Bronchial epithelial cell (primary cell): ENCODE measurements around the gene VDR. TPM values are rescaled to one million over a fixed set of nuclear protein-coding genes. Genes with fewer than 3 reads are reported as not detected.
A peak's percentile ranks its signal among the peaks of the same experiment; 100 is the strongest.

Source experiments
- DNase-seq: peaks from one replicate; pipeline ENCODE4 v3.0.0-alpha.2; 2010; ENCODE audit warnings: low read depth
- FAIRE-seq: peaks from 2 replicates; lab custom pipeline; 2011; peaks lifted over from hg19 to GRCh38; lab: Jason Lieb, UNC
- H3K27me3 ChIP-seq: 2 replicates; pipeline ENCODE4 v1.5.1; 2011; ENCODE audit warnings: low read length; ENCODE audit not compliant: control insufficient read depth, insufficient read depth
- H3K36me3 ChIP-seq: 2 replicates; pipeline ENCODE4 v1.5.1; 2011; ENCODE audit warnings: low read length; ENCODE audit not compliant: control insufficient read depth, insufficient read depth
- H3K4me3 ChIP-seq: 2 replicates; pipeline ENCODE4 v1.5.1; 2011; ENCODE audit warnings: mild to moderate bottlenecking, low read depth, low read length, control low read depth
- total RNA-seq: library from RNA; depleted of rRNA; stranded (reverse); fragments of >200 nt; gene quantifications from 2 replicates; pipeline ENCODE4 v1.2.1, GENCODE V29; 2014
- TF ChIP-seq, protein P1 (sequence below): IDR thresholded peaks from 2 replicates; pipeline ENCODE4 v1.5.1; 2011; ENCODE audit warnings: mild to moderate bottlenecking, moderate library complexity, low read length, control low read depth, inconsistent platforms; ENCODE audit not compliant: insufficient read depth, severe bottlenecking

VDR gene
- total RNA-seq, 1 donor from 2014 or later: 3.4 TPM

GRCh38 chr12:47920913-47921312 lies 16.1 kb upstream of the VDR start:
- FAIRE-seq (no peak), DNase-seq (no peak)
- H3K4me3 ChIP-seq: no peak overlapping the region
- no peaks in the 10 kb centered on the region for H3K36me3 ChIP-seq
- TF ChIP-seq, protein P1, sequence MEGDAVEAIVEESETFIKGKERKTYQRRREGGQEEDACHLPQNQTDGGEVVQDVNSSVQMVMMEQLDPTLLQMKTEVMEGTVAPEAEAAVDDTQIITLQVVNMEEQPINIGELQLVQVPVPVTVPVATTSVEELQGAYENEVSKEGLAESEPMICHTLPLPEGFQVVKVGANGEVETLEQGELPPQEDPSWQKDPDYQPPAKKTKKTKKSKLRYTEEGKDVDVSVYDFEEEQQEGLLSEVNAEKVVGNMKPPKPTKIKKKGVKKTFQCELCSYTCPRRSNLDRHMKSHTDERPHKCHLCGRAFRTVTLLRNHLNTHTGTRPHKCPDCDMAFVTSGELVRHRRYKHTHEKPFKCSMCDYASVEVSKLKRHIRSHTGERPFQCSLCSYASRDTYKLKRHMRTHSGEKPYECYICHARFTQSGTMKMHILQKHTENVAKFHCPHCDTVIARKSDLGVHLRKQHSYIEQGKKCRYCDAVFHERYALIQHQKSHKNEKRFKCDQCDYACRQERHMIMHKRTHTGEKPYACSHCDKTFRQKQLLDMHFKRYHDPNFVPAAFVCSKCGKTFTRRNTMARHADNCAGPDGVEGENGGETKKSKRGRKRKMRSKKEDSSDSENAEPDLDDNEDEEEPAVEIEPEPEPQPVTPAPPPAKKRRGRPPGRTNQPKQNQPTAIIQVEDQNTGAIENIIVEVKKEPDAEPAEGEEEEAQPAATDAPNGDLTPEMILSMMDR: no peak
- no peaks in the 10 kb centered on the region for H3K27me3 ChIP-seq

GRCh38 chr12:47913081-47913480 lies 8.3 kb upstream of the VDR start:
- Histone ChIP-seq H3K36me3 (no peaks in the 10 kb centered on the region), H3K27me3 (no peaks in the 10 kb centered on the region), H3K4me3 (no peak overlapping the region)
- TF ChIP-seq, protein P1: no peak
- no peak for DNase-seq
- no peak for FAIRE-seq

DNA sequence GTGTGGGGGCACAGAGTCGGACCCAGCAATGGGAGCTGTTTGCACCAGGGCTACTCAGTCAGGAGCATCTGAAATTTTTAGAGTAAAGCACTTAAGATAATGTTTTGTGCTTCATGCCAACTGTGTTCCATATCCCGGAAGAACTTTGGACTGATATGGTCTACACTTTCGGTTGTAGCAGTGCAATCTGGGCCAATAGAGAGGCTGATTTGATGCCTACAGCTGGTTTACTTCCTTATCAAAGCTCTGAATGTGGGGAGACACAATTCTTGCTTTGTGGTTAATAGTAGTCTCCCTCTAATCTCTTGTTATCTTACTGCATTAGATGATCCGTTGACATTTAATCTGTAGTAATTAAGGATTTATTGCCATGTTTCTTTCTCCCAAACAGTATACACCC lies 7.8 kb upstream of the VDR start:
- H3K27me3 ChIP-seq: no peaks in the 10 kb centered on the region
- DNase-seq (no peak), FAIRE-seq (no peak)
- H3K36me3 ChIP-seq: no peaks in the 10 kb centered on the region
- TF ChIP-seq, protein P1: no peak
- H3K4me3 ChIP-seq: no peak overlapping the region

DNA sequence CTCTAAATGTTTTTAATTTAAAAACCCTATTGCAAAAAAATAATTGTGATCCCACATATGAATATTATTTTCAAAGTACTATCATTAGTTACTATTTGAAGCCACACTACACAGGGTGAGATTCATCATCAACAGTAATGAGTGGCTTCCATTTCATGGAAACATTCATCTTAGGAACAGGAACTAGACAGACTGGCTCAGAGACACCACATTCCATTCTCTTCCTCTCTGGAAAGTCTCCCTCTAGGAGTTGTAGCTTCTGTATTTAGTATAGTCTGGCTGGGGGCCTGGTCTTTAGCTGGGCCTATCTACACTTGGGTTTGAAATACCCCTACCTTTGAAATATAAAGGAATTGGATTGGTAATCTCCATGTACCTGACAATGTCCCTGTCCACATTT lies 6.2 kb upstream of the VDR start:
- TF ChIP-seq, protein P1: no peak
- no peak overlapping the region for H3K4me3 ChIP-seq
- FAIRE-seq (no peak), DNase-seq (peak; percentile 4)
- H3K36me3 ChIP-seq: no peaks in the 10 kb centered on the region
- no peaks in the 10 kb centered on the region for H3K27me3 ChIP-seq

- Histone ChIP-seq H3K27me3 (no peaks in the 10 kb centered on the region), H3K4me3 (no peak overlapping the region), H3K36me3 (no peaks in the 10 kb centered on the region)
- TF ChIP-seq, protein P1: no peak
- DNase-seq (peak; percentile 38), FAIRE-seq (no peak)
These were observed 5.7 kb upstream of the VDR start for GRCh38 chr12:47910486-47910885.

DNA sequence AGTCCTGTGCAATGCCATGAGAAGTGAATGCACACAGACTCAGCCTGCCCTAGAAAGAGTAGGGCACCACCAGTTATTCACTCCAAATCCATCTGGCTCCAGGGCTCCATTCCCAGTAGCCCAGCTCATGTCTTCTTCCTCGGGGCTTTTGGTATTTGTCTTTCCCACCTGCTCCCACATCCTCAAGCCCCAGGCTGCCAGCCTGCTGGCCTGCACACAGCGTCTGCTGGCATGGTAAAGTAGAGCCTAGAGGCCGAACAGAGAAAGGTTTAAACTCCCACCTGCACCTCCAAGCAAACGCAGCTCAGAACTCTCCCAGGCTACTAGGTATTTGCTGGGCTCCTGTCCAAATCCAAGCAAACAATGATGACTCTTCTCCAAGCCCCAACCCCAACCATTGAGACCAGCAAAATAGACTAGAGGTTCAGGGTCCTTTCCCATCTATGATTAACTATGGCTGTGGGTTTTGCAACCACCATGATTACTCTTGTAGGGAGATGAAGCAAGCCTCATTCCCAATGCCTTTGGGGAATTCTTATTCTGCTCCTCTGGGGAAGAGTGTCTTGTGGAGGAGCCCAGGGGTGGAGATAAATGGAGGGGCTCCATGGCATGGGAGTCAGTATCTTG lies 5.2 kb upstream of the VDR start:
- FAIRE-seq: no peak
- DNase-seq: peak; percentile 27
- Histone ChIP-seq H3K4me3 (no peak overlapping the region), H3K36me3 (no peaks in the 10 kb centered on the region), H3K27me3 (no peaks in the 10 kb centered on the region)
- TF ChIP-seq, protein P1: no peak
